HG03175 (cell line): ENCODE results near the gene PFKL.
A peak's percentile ranks its signal among the peaks of the same experiment; 100 is the strongest.

Experiments used
- ATAC-seq: cut with Tn5 transposase; IDR thresholded peaks from one replicate; pipeline ENCODE4 v1.9.1; 2021; ENCODE audit warnings: mild to moderate bottlenecking, moderate library complexity; ENCODE audit not compliant: unreplicated experiment

The PFKL gene

GRCh38 chr21:44299458-44300261, at the start of gene PFKL:
PFKL (plus strand) TSS chr21:44300053; CDS start chr21:44300106, 53 bp downstream.
- ATAC-seq: peak; percentile 61

GRCh38 chr21:44253832-44254710, 45.8 kb upstream of the PFKL start:
- ATAC-seq: no peak

- ATAC-seq: no peak
These were observed 44.3 kb upstream of the PFKL start for GRCh38 chr21:44255511-44255981.

- no peak for ATAC-seq
These were observed 41.7 kb upstream of the PFKL start for GRCh38 chr21:44258056-44258725.

GRCh38 chr21:44259082-44259705, 40.7 kb upstream of the PFKL start:
- ATAC-seq: no peak

- ATAC-seq: no peak
These were observed 39.8 kb upstream of the PFKL start for GRCh38 chr21:44260066-44260465.

GRCh38 chr21:44260791-44261631, 38.8 kb upstream of the PFKL start:
- ATAC-seq: no peak

GRCh38 chr21:44261675-44262295, 38.1 kb upstream of the PFKL start, which contains the start of gene DNMT3L:
DNMT3L (minus strand) TSS chr21:44261897; CDS start chr21:44261259, 638 bp downstream.
- ATAC-seq: no peak

GRCh38 chr21:44262338-44263056, 37.4 kb upstream of the PFKL start:
- ATAC-seq: no peak

GRCh38 chr21:44263221-44263760, 36.6 kb upstream of the PFKL start:
- ATAC-seq: no peak

- ATAC-seq: no peak
These were observed 36.1 kb upstream of the PFKL start for GRCh38 chr21:44263768-44264167.

GRCh38 chr21:44265734-44266270, 34.1 kb upstream of the PFKL start:
- no peak for ATAC-seq

- ATAC-seq: no peak
These were observed 32.2 kb upstream of the PFKL start for GRCh38 chr21:44267655-44268142.

- ATAC-seq: no peak
These were observed 30.8 kb upstream of the PFKL start for GRCh38 chr21:44269090-44269489.

- ATAC-seq: no peak
These were observed 28.1 kb upstream of the PFKL start for GRCh38 chr21:44271558-44272283.

- ATAC-seq: no peak
These were observed 27.5 kb upstream of the PFKL start for GRCh38 chr21:44272284-44272858.

GRCh38 chr21:44273046-44273445, 26.8 kb upstream of the PFKL start:
- no peak for ATAC-seq
